HG02678 (cell line): ENCODE measurements around the gene FETUB.
"Not testable (repeated sequence)": the region's sequence is repeated elsewhere in the genome, so short reads cannot be mapped to it uniquely, and the experiment has no call there.

Source experiments
- ATAC-seq: cut with Tn5 transposase; IDR thresholded peaks from one replicate; pipeline ENCODE4 v1.9.1; 2021; ENCODE audit warnings: mild to moderate bottlenecking, moderate library complexity; ENCODE audit not compliant: unreplicated experiment

Gene FETUB

GRCh38 chr3:186630950-186631641 is 9.1 kb upstream of the FETUB start:
- no peak for ATAC-seq

DNA sequence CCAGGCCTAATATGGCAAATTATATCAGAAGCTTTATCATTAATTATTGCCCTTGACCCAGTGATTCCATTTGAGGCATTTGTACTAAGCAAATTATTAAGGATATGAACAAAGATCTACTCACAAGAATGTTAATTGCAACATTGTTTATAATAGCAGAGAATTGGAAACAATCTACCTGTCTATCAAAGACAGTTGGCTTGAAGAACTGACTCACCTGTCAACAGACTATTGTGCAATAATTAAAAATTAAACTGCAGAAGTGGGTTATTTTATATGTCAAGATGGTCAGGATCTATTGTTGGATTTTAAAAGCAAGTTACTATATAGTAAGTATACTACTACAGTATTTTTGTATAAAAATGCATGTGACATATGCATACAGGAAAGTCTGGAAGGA is 6.7 kb upstream of the FETUB start:
- no peak for ATAC-seq

DNA sequence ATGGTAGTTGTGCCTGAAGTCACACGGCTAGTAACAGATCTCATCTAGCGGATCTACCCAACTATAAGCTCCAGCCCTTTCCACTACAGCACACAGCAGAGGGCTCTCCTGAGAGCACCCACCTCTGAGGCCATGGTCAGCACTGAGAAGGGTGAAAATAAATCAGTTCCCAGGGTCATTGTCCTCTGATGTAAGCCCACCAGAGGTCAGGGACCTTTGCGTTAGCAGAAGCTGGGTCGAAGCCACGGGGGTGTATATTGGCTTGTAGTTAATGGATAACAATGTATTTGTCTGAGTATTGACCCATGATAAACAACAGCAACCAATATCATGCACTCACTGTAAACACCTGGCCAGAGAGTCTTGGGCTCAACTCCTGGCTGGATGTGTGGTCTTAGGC is 6.0 kb upstream of the FETUB start:
- ATAC-seq: not testable (repeated sequence)

DNA sequence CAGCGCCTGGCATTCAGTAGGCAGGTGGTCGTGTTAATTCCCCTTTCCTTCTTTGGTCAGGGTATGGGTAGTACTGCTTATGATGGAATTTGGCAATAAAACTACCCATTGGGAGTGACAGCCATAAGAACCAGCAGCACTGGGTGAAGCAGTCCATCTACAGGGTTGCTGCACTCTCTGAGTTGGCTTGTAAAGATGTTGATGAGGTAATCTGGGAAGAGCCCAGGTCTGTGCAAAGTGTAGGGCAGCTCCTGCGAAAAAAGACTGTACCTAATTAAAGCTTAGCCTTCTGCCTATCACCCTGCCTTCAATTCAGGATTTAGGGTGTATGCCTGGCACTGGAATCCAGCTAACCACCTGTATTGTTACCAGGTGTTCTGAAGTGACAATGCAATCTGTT is 4.7 kb upstream of the FETUB start:
- no peak for ATAC-seq

GRCh38 chr3:186636536-186636935 is 3.7 kb upstream of the FETUB start:
- no peak for ATAC-seq

DNA sequence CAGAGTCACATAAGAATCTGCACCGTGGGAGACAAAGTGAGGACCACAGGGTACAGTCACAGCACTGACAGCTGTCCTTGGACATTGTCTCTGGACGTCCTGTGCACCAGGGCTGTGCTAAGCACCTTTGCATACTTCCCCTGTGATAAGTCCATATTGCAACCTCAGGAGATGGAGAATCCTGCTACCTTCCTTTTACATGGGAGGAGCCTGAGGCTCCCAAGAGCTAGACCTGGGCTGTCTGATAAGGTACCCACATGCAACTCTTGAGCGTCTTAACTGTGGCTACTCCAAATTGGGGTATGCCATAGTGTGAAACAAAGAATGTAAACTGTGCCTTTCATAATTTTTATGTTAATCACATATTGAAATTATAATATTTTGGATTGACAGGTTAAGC is 2.5 kb upstream of the FETUB start:
- ATAC-seq: no peak

- ATAC-seq: no peak
Observed at GRCh38 chr3:186638259-186638658, 1.9 kb upstream of the FETUB start.

DNA sequence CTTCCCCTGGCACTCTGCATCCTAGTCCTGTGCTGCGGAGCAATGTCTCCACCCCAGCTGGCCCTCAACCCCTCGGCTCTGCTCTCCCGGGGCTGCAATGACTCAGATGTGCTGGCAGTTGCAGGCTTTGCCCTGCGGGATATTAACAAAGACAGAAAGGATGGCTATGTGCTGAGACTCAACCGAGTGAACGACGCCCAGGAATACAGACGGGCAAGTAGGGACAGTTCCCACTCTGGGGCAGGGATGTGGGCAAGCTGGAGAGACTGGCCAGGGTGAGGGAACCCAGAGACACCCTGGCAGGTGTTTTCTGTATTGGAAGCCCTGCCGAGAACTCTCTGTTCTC is 247 bp downstream of the FETUB start:
- ATAC-seq: no peak

DNA sequence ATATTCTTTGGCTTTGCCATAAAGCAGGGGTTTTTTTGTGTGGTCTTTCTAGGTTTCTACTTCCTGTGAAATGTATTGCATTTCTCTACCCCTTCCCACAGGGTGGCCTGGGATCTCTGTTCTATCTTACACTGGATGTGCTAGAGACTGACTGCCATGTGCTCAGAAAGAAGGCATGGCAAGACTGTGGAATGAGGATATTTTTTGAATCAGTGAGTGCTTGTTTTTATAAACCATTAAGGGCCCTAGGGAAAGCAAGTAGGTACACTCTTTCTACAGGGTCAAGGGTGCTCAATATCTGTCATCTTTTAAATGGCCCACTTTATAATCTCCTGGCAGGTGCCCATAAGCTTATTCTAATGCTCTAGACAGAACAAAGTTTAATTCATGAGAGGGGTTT is 730 bp downstream of the FETUB start:
- ATAC-seq: no peak

DNA sequence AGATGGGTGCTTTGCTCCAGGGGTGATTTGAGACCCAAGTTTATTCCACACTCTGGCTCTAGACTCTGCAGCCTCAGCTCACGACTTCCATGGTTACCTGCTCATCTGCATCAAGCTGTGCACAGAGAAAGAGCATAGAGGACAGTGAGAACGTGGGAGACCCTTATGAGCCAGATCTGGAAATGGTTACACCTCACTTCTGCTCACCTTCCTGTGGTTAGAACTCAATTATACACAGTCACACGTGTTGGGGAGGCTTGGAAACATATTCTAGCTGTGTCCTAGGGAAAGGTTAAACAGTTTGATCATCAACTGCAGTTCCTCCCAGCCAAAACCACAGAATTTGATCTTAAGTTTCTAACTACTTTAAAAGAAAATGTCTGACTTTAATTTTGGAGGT is 1.8 kb downstream of the FETUB start:
- ATAC-seq: no peak

- ATAC-seq: no peak
Observed at GRCh38 chr3:186643493-186643892, 3.3 kb downstream of the FETUB start.

- ATAC-seq: no peak
Observed at GRCh38 chr3:186644683-186645082, 4.5 kb downstream of the FETUB start.

DNA sequence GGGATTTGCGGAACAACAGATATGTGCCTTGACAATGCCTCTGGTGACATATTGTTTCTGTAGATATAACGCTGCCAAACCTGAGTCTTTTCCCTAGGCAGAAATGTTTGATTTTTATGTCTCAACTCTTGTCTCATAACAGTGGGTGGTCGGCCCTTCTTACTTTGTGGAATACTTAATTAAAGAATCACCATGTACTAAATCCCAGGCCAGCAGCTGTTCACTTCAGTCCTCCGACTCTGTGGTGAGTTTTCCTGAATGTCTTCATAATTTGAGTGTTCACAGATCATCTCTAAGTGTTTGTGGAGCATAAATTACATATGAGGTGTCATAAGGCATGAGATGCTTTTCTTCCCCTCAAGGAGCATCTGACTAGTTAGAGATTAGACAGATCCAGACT is 5.9 kb downstream of the FETUB start:
- ATAC-seq: no peak

DNA sequence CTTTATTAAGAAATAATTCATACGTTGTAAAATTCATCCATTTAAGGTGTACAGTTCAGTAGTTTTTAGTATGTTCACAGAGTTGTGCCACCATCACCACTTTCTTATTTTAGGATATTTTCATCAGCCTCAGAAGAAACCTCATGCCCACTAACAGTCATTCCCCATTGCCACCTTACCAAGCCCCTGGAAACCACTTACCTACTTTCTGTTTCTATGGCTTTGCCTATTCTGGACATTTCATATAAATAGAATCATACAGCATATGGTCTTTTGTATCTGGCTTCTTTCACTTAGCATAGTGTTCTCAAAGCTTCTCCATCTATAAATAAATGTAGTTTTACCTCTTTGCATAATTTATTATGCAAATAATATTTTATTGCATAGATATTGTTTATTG is 6.6 kb downstream of the FETUB start:
- no peak for ATAC-seq

DNA sequence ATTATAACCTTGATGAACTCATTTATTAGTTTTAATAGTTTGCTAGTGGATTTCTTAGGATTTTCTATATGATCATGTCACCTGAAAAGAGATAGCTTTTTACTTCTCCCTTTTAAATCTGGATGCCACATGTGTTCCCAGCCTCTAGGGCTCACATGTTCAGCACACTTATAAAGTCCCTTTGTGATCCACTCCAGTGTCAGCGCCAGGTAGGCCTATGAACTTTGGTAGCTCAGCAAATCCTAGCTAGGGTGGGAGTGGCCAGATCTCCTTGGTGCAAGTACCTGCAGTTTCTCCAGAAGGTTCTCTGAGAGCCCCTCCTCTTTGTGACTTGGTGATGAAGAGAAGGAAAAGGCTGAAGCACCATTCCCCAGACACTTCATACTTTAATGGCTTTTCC is 8.7 kb downstream of the FETUB start:
- ATAC-seq: no peak

- ATAC-seq: no peak
Observed at GRCh38 chr3:186651678-186652215, 11.5 kb downstream of the FETUB start.

GRCh38 chr3:186653080-186653707 is 13.0 kb downstream of the FETUB start:
- ATAC-seq: peak; percentile 90

- ATAC-seq: no peak
Observed at GRCh38 chr3:186653984-186654383, 13.8 kb downstream of the FETUB start.

GRCh38 chr3:186663361-186664118 is 23.3 kb downstream of the FETUB start:
- ATAC-seq: no peak

- ATAC-seq: no peak
Observed at GRCh38 chr3:186664119-186664495, 23.9 kb downstream of the FETUB start.

GRCh38 chr3:186664506-186664905 is 24.3 kb downstream of the FETUB start:
- no peak for ATAC-seq

- no peak for ATAC-seq
Observed at GRCh38 chr3:186665625-186666188, 25.5 kb downstream of the FETUB start, which contains the start of gene HRG. HRG (plus strand) TSS chr3:186666014; CDS start chr3:186666032, 18 bp downstream.
